ENCODE measurements around the gene U2AF1L4. TPM values are rescaled to one million over a fixed set of nuclear protein-coding genes. Genes with fewer than 3 reads are reported as not detected.

U2AF1L4 gene
- total RNA-seq, 6 experiments from 2014 or later, result 18.0 to 20.8 (median 18.7) TPM

- no peak overlapping the region for H3K4me3 Mint-ChIP-seq
- peak; percentile 48 for TF ChIP-seq CTCF (IDR thresholded peaks at IDR 0.05)
- no peak for DNase-seq
- H3K9me3 Mint-ChIP-seq, result no peaks in the 10 kb centered on the region
- no peaks in the 10 kb centered on the region for H3K36me3 Mint-ChIP-seq (ENCODE audit: low read depth)
- H3K4me1 Mint-ChIP-seq (ENCODE audit: low read depth), result no peaks in the 10 kb centered on the region
- H3K27ac Mint-ChIP-seq, result no peak overlapping the region
- peaks cover 8% of the 10 kb centered on the region for H3K27me3 Mint-ChIP-seq (ENCODE audit: insufficient read depth)
Measured at GRCh38 chr19:35790981-35791813, 46.0 kb upstream of the U2AF1L4 start.

GRCh38 chr19:35789978-35790944 is 45.0 kb upstream of the U2AF1L4 start:
- Mint-ChIP-seq H3K36me3 (ENCODE audit: low read depth) (no peaks in the 10 kb centered on the region), H3K27ac (no peak overlapping the region), H3K27me3 (ENCODE audit: insufficient read depth) (peaks cover 5% of the 10 kb centered on the region), H3K4me1 (ENCODE audit: low read depth) (no peaks in the 10 kb centered on the region), H3K9me3 (no peaks in the 10 kb centered on the region), H3K4me3 (no peak overlapping the region)
- TF ChIP-seq CTCF (IDR thresholded peaks at IDR 0.05), result no peak
- DNase-seq, result no peak

- H3K4me3 Mint-ChIP-seq, result no peak overlapping the region
- H3K27ac Mint-ChIP-seq, result no peak overlapping the region
- no peak for TF ChIP-seq CTCF (IDR thresholded peaks at IDR 0.05)
- H3K4me1 Mint-ChIP-seq (ENCODE audit: low read depth), result no peaks in the 10 kb centered on the region
- no peak for DNase-seq
- no peaks in the 10 kb centered on the region for H3K36me3 Mint-ChIP-seq (ENCODE audit: low read depth)
- H3K9me3 Mint-ChIP-seq, result no peaks in the 10 kb centered on the region
- peaks cover 3% of the 10 kb centered on the region for H3K27me3 Mint-ChIP-seq (ENCODE audit: insufficient read depth)
Measured at GRCh38 chr19:35789195-35789977, 44.2 kb upstream of the U2AF1L4 start.

GRCh38 chr19:35788205-35788960 is 43.2 kb upstream of the U2AF1L4 start:
- Mint-ChIP-seq H3K27ac (no peak overlapping the region; the same call in 1 of the 2 replicates), H3K9me3 (no peaks in the 10 kb centered on the region), H3K27me3 (ENCODE audit: insufficient read depth) (peaks cover 3% of the 10 kb centered on the region; the same call in 1 of the 2 replicates), H3K4me1 (ENCODE audit: low read depth) (no peaks in the 10 kb centered on the region), H3K4me3 (no peak overlapping the region), H3K36me3 (ENCODE audit: low read depth) (no peaks in the 10 kb centered on the region)
- no peak for TF ChIP-seq CTCF (IDR thresholded peaks at IDR 0.05)
- no peak for DNase-seq

All from HFFc6 (cell line).